C4-2B (cell line): ENCODE data around the gene CHCHD6.

Experiments used
- ZFX ChIP-seq: fragments of 450-650 bp; IDR thresholded peaks from 2 replicates; pipeline ENCODE4 v1.6.1; 2017
- TF ChIP-seq, protein P1 (sequence below): fragments of 450-650 bp; conservative IDR thresholded peaks from 2 replicates; pipeline ENCODE4 v1.5.1; 2017; ENCODE audit warnings: mild to moderate bottlenecking

DNA sequence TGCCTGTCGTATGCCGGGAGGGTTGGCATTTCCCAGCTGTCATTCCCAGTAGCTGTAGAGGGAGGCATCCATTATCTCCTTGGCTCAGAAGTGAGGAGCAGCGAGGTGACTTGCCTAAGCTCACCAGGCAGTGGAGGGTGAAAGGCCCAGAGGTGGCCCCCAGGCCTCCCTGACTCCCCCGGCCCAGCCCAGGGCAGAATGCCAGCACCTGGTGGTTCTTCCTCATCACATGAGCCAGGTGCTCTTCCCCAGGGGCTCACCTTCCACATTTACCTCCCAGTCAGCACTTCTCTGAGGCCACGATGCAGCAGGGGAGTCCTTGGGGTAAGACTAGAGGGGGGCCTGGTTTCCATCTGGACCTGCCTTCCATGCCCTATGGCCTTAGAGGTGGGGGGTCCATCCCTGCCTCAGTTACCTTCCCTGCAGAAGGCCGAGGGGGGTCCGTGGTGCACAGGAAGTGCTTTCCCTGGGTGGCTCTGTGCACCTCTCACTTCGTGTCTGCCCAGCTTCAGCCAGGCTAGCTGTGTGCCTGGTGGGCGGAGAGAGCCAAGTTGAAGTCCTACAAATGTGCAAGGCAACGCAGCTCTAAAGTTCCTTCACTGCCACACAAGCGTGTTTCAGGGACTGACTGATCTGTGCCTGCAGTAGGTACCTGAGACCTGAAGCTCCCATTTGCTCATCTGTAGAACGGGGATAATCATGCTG, 208.6 kb downstream of the CHCHD6 start:
- TF ChIP-seq, protein P1, sequence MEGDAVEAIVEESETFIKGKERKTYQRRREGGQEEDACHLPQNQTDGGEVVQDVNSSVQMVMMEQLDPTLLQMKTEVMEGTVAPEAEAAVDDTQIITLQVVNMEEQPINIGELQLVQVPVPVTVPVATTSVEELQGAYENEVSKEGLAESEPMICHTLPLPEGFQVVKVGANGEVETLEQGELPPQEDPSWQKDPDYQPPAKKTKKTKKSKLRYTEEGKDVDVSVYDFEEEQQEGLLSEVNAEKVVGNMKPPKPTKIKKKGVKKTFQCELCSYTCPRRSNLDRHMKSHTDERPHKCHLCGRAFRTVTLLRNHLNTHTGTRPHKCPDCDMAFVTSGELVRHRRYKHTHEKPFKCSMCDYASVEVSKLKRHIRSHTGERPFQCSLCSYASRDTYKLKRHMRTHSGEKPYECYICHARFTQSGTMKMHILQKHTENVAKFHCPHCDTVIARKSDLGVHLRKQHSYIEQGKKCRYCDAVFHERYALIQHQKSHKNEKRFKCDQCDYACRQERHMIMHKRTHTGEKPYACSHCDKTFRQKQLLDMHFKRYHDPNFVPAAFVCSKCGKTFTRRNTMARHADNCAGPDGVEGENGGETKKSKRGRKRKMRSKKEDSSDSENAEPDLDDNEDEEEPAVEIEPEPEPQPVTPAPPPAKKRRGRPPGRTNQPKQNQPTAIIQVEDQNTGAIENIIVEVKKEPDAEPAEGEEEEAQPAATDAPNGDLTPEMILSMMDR = no peak
- no peak for TF ChIP-seq ZFX
